HEK293T (cell line): ENCODE data around the gene OLIG3.

ENCODE experiments used
- CTCF ChIA-PET: fragments of 350-600 bp; formaldehyde crosslinking; extraction: SDS; loops from one replicate; lab custom pipeline; 2021; ENCODE audit warnings: antibody characterized with exemption, inconsistent platforms; lab: Yijun Ruan, JAX
- POLR2A ChIA-PET: fragments of 350-600 bp; formaldehyde crosslinking; extraction: SDS; loops from one replicate; lab custom pipeline; 2020; ENCODE audit warnings: antibody characterized with exemption, inconsistent platforms; lab: Yijun Ruan, JAX
- DNase-seq: peaks from one replicate; pipeline ENCODE4 v3.0.0; 2012; ENCODE audit warnings: mixed read lengths; ENCODE audit errors: extremely low spot score
- ARNT ChIP-seq: fragments of 450-650 bp; IDR thresholded peaks from 2 replicates; pipeline ENCODE4 v1.6.1; 2017; ENCODE audit warnings: mild to moderate bottlenecking
- CTBP1 ChIP-seq: fragments of 450-650 bp; IDR thresholded peaks from 2 replicates; pipeline ENCODE4 v1.6.1; 2016; ENCODE audit warnings: borderline replicate concordance
- FOXA1 ChIP-seq: fragments of 450-650 bp; IDR thresholded peaks from 2 replicates; pipeline ENCODE4 v1.6.1; 2016; ENCODE audit warnings: mild to moderate bottlenecking
- FOXK2 ChIP-seq: fragments of 450-650 bp; IDR thresholded peaks from 2 replicates; pipeline ENCODE4 v1.6.1; 2016; ENCODE audit warnings: mild to moderate bottlenecking
- FOXM1 ChIP-seq: fragments of 450-650 bp; IDR thresholded peaks from 2 replicates; pipeline ENCODE4 v1.6.1; 2017; ENCODE audit warnings: mild to moderate bottlenecking, borderline replicate concordance
- HDGF ChIP-seq: fragments of 450-650 bp; IDR thresholded peaks from 2 replicates; pipeline ENCODE4 v1.6.1; 2017; ENCODE audit warnings: antibody characterized with exemption, borderline replicate concordance
- L3MBTL2 ChIP-seq: fragments of 450-650 bp; conservative IDR thresholded peaks from 2 replicates; pipeline ENCODE4 v1.6.1; 2016; ENCODE audit warnings: mild to moderate bottlenecking
- LEF1 ChIP-seq: fragments of 450-650 bp; IDR thresholded peaks from 2 replicates; pipeline ENCODE4 v1.6.1; 2017; ENCODE audit warnings: mild to moderate bottlenecking, borderline replicate concordance
- NFRKB ChIP-seq: fragments of 450-650 bp; IDR thresholded peaks from 2 replicates; pipeline ENCODE4 v1.6.1; 2016; ENCODE audit warnings: mild to moderate bottlenecking, moderate library complexity
- SP1 ChIP-seq: fragments of 450-650 bp; IDR thresholded peaks from 2 replicates; pipeline ENCODE4 v1.6.1; 2017
- TARDBP ChIP-seq: fragments of 450-650 bp; IDR thresholded peaks from 2 replicates; pipeline ENCODE4 v1.6.1; 2016
- ZNF384 ChIP-seq: fragments of 450-650 bp; IDR thresholded peaks from 2 replicates; pipeline ENCODE4 v1.6.1; 2016
- TF ChIP-seq, protein P1 (sequence below): fragments of 450-650 bp; IDR thresholded peaks from 2 replicates; pipeline ENCODE4 v1.6.1; 2016

The OLIG3 gene

DNA sequence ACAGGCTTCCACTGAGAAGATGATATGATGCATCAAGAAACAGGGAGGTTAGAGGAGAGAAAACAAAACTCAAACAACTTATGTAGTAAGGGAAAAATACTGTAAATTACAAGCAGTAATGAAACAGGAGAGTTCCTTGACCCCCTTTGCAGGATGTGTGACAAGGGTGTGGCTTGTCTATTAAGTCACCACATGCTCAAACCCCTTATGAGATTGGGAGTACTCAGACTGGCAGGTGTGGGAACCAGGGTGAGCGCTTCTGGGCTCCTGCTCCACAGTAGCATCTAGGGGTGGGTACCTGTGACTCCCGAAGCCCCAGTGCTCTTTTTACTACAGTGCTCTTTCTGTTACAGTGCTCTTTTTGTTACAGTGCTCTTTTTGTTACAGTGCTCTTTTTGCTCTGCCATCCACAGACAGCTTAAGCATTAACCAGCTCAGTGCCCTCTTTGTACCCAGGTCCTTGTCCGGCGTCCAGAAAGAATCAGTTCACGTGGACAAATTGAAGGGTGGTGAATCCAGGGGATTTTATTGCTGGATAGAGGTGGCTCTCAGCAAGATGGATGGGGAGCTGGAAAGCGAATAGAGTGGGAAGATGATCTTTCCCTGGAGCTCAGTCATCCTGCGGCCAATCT is 28.7 kb downstream of the OLIG3 start:
- ChIA-PET POLR2A (no interaction called here), CTCF (no interaction called here)
- TF ChIP-seq TARDBP, result no peak
- TF ChIP-seq FOXA1, result no peak
- TF ChIP-seq FOXK2, result no peak
- no peak for TF ChIP-seq FOXM1
- TF ChIP-seq LEF1, result no peak
- TF ChIP-seq HDGF, result no peak
- TF ChIP-seq CTBP1, result no peak
- no peak for TF ChIP-seq ARNT
- DNase-seq, result no peak

DNA sequence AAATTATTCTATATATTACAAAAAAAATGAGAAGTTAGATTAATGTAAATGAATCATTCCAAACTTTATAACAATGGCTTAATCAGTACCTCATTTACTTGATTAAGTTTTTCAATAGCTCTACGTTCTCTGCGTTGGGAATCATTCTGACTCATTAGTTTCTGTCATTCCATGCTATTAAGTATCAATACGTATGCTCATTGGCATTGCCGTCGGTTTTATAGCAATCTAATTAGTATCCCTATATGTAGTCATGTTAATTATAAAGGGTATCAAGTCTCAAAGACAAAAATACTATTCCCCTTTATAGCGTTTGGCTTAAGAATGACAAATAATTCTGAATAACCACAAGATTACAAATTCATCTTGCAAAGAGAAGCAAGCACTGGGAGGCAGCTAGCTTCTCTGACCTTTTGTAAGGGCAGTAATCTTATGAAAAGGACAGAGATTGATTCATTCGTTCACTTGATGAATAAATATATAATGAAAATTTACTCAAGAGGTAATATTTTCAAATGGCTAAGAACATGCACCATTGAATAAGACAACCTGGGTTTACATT is 41.8 kb downstream of the OLIG3 start:
- ChIA-PET POLR2A (no interaction called here), CTCF (interaction anchor here (0.6 kb wide), 1 partner anchor 312 kb away, joined by 3 read pairs; no protein-coding TSS in a partner anchor)
- DNase-seq, result no peak
- TF ChIP-seq L3MBTL2, result no peak
- no peak for TF ChIP-seq HDGF
- TF ChIP-seq, protein P1, sequence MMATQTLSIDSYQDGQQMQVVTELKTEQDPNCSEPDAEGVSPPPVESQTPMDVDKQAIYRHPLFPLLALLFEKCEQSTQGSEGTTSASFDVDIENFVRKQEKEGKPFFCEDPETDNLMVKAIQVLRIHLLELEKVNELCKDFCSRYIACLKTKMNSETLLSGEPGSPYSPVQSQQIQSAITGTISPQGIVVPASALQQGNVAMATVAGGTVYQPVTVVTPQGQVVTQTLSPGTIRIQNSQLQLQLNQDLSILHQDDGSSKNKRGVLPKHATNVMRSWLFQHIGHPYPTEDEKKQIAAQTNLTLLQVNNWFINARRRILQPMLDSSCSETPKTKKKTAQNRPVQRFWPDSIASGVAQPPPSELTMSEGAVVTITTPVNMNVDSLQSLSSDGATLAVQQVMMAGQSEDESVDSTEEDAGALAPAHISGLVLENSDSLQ, result no peak
- no peak for TF ChIP-seq NFRKB
- no peak for TF ChIP-seq SP1

DNA sequence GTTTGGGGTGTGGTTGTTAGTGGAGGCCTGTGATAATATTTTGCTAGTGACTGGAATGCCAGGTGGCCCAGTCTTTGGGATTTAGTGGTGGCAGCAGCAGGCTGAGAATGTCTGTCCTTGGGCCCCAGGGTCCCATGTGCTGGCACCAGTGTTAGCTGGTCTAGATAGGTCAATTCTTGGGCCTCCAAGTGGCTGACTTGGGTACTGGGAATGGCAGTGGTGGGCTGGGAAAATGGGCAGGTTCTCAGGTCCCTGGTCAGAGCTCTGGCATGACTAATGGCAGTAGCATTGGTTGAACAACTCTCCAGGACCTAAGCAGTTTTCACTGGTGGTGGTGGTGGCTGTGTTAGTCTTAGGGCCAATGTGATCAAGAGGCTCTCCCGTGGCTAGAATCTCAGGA is 50.3 kb downstream of the OLIG3 start:
- peak; percentile 13 for DNase-seq
- TF ChIP-seq FOXA1 (no peak), FOXM1 (no peak), ZNF384 (no peak), ARNT (no peak), NFRKB (no peak), L3MBTL2 (no peak), TARDBP (no peak)
- ChIA-PET POLR2A (no interaction called here), CTCF (interaction anchor here (0.6 kb wide), 1 partner anchor 232 kb away, joined by 3 read pairs; no protein-coding TSS in a partner anchor)
